Smooth muscle cell (in vitro differentiated cells): ENCODE measurements around the gene ORAI2. TPM values are rescaled to one million over a fixed set of nuclear protein-coding genes. Genes with fewer than 3 reads are reported as not detected.

Experiments used
- DNase-seq: peaks from one replicate; lab custom pipeline; 2025; ENCODE audit not compliant: unreplicated experiment; lab: John Stamatoyannopoulos, UW
- H2AFZ ChIP-seq: fragments of 200-600 bp; sonication (generic); 2 replicates; pipeline ENCODE4 v1.6.0; 2016; ENCODE audit warnings: antibody characterized with exemption, low read depth, mild to moderate bottlenecking
- H3F3A ChIP-seq: fragments of 200-600 bp; sonication (generic); 2 replicates; pipeline ENCODE4 v1.6.0; 2017; ENCODE audit warnings: antibody characterized with exemption, low read depth
- H3K27ac ChIP-seq: fragments of 200-600 bp; sonication (generic); 2 replicates; pipeline ENCODE4 v1.5.1; 2016; ENCODE audit warnings: low read depth, mild to moderate bottlenecking
- H3K27me3 ChIP-seq: fragments of 200-600 bp; sonication (generic); 2 replicates; pipeline ENCODE4 v1.6.1; 2016; ENCODE audit warnings: low read depth, mild to moderate bottlenecking
- H3K36me3 ChIP-seq: fragments of 200-600 bp; sonication (generic); 2 replicates; pipeline ENCODE4 v1.5.1; 2016; ENCODE audit warnings: low read depth
- H3K4me1 ChIP-seq: fragments of 200-600 bp; sonication (generic); 2 replicates; pipeline ENCODE4 v1.5.1; 2016; ENCODE audit warnings: low read depth
- H3K4me2 ChIP-seq: fragments of 200-600 bp; sonication (generic); 2 replicates; pipeline ENCODE4 v1.6.0; 2016; ENCODE audit warnings: mild to moderate bottlenecking
- H3K4me3 ChIP-seq: fragments of 200-600 bp; sonication (generic); 2 replicates; pipeline ENCODE4 v1.5.1; 2016; ENCODE audit warnings: mild to moderate bottlenecking
- H3K79me2 ChIP-seq: fragments of 200-600 bp; sonication (generic); 2 replicates; pipeline ENCODE4 v1.6.0; 2016; ENCODE audit warnings: low read depth, mild to moderate bottlenecking
- H3K9ac ChIP-seq: fragments of 200-600 bp; sonication (generic); 2 replicates; pipeline ENCODE4 v1.6.0; 2016; ENCODE audit warnings: low read depth
- H3K9me3 ChIP-seq: fragments of 200-600 bp; sonication (generic); replicated peaks from 2 replicates; pipeline ENCODE4 v1.5.1; 2016; ENCODE audit warnings: low read depth
- H4K20me1 ChIP-seq: fragments of 200-600 bp; sonication (generic); 2 replicates; pipeline ENCODE4 v1.6.0; 2016; ENCODE audit warnings: low read depth
- WGBS: methylation state at CpG from one replicate; pipeline ENCODE4 v1.1.7; 2016; ENCODE audit warnings: low lambda C conversion rate; 5-methylcytosine and 5-hydroxymethylcytosine counted together
- polyA plus RNA-seq: library from polyadenylated mRNA; unstranded; fragments of >200 nt; fragmentation: Nextera tagmentation; extraction: Ambion mirVana; gene quantifications from 2 replicates; pipeline ENCODE4 v1.2.1, GENCODE V29; 2016
- total RNA-seq: library from RNA; depleted of rRNA; stranded (reverse); fragments of >200 nt; gene quantifications from 2 replicates; pipeline ENCODE4 v1.2.3, GENCODE V29; 2014
- TF ChIP-seq, protein P1 (sequence below): fragments of 200-600 bp; sonication (generic); IDR thresholded peaks from 2 replicates; pipeline ENCODE4 v1.5.1; 2017; ENCODE audit warnings: borderline replicate concordance, mild to moderate bottlenecking, antibody characterized with exemption; ENCODE audit not compliant: insufficient read depth, poor library complexity, severe bottlenecking

ORAI2 gene
- total and polyA plus RNA-seq, 2 experiments from 2014 or later = 43.0 to 69.8 TPM

DNA sequence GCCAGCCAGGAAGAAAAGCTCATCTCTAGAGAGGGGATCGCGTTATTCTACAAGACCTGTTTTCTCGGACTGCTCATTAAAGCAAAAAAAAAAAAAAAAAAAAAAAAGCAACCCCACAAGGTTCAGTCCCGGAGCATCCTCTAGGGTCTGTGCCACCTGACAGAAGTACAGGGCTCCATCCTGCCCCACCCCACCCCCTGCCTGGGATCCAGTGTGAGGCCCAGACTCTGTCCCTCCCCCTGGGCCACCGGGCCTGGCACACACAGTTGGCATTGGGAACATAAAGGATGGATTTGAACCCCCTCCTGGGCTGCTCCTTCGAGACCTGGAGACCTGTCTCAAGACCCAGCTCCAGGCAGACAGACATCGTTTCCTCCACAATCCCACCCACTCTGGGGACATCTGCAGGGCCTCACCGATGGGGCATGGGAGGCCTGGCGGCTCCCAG lies 688 bp downstream of the ORAI2 start:
- Histone ChIP-seq H3K9me3 (no peaks in the 10 kb centered on the region), H4K20me1 (no peaks in the 10 kb centered on the region), H3K79me2 (peaks cover 19% of the 10 kb centered on the region), H3K36me3 (no peaks in the 10 kb centered on the region), H3K27me3 (no peaks in the 10 kb centered on the region), H2AFZ (no peak overlapping the region), H3K27ac (peak overlapping the region; percentile 82), H3K4me1 (peaks cover 11% of the 10 kb centered on the region), H3K4me3 (peak overlapping the region; percentile 70), H3K9ac (peak overlapping the region; percentile 94), H3F3A (peaks cover 23% of the 10 kb centered on the region), H3K4me2 (peak overlapping the region; percentile 98)
- 50% methylated on average over 9 of the region's 9 CpGs for WGBS
- DNase-seq = no peak
- TF ChIP-seq, protein P1, sequence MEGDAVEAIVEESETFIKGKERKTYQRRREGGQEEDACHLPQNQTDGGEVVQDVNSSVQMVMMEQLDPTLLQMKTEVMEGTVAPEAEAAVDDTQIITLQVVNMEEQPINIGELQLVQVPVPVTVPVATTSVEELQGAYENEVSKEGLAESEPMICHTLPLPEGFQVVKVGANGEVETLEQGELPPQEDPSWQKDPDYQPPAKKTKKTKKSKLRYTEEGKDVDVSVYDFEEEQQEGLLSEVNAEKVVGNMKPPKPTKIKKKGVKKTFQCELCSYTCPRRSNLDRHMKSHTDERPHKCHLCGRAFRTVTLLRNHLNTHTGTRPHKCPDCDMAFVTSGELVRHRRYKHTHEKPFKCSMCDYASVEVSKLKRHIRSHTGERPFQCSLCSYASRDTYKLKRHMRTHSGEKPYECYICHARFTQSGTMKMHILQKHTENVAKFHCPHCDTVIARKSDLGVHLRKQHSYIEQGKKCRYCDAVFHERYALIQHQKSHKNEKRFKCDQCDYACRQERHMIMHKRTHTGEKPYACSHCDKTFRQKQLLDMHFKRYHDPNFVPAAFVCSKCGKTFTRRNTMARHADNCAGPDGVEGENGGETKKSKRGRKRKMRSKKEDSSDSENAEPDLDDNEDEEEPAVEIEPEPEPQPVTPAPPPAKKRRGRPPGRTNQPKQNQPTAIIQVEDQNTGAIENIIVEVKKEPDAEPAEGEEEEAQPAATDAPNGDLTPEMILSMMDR = no peak

DNA sequence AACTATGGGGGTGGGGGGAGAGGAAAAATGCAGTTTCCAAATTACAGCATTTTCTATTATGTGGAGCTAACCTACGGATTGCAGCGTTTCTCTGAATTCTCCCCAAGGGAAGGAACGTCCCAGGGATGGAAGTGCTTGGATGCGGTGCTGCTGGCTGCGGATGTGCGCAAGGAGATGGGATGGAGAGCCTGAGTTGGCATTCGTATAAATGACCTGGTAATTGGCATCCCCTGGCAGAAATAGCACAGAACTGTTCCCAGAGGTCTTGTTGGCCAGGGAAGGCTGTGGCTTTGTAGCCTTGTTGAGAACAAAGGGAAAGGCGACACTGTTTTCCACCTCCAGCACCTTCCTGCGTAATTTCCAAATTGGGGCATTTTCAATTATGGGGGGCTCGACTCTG lies 2.7 kb downstream of the ORAI2 start:
- Histone ChIP-seq H3K79me2 (peaks cover 19% of the 10 kb centered on the region), H3K27ac (no peak overlapping the region), H3K9me3 (no peaks in the 10 kb centered on the region), H3K4me2 (no peak overlapping the region), H3F3A (peaks cover 5% of the 10 kb centered on the region), H3K4me1 (peaks cover 19% of the 10 kb centered on the region), H3K9ac (no peak overlapping the region), H3K4me3 (no peak overlapping the region), H2AFZ (no peak overlapping the region), H3K27me3 (no peaks in the 10 kb centered on the region), H3K36me3 (no peaks in the 10 kb centered on the region), H4K20me1 (no peaks in the 10 kb centered on the region)
- TF ChIP-seq, protein P1 = no peak
- 95% methylated on average over 10 of the region's 10 CpGs for WGBS
- no peak for DNase-seq

DNA sequence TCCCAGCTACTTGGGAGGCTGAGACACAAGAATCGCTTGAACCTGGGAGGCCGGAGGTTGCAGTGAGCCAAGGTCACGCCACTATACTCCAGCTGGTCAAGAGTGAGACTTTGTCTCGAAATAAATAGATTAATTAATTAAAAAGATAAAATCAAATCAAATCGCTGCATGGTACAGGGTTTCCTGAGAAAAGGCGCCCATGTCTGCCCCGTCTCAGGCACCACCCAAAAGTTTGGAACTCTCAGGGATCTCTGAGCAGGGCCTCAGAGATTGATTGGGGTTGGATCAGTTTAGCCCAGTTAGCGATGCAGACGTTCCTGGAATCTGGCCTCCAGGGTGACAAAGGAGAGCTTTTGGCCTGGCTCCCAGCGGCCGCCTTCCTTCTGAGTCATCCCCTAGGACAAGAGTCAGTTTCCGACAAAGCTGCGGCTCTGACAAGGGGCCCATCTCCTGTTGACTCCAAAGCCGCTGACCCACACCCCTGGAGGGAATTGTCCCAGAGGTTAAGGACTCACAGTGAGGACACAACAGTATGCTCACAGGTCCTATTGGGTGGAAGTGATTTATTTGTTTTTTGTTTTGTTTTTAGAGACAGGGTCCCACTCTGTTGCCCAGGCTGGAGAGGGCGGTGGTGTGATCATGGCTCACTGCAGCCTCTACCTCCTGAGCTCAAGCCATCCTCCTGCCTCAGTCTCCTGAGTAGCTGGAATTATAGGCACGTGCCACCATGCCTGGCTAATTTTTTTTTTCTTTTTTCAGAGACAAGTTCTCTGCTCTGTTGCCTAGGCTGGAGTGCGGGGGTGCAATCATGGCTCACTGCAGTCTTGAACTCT lies 6.8 kb downstream of the ORAI2 start:
- Histone ChIP-seq H3K36me3 (no peaks in the 10 kb centered on the region), H3K27me3 (no peaks in the 10 kb centered on the region), H3K79me2 (peaks cover 8% of the 10 kb centered on the region), H4K20me1 (no peaks in the 10 kb centered on the region), H2AFZ (no peak overlapping the region), H3F3A (no peaks in the 10 kb centered on the region), H3K27ac (peak overlapping the region; percentile 80), H3K9me3 (no peaks in the 10 kb centered on the region), H3K4me3 (no peak overlapping the region), H3K4me2 (peak overlapping the region; percentile 54), H3K4me1 (peaks cover 9% of the 10 kb centered on the region), H3K9ac (peak overlapping the region; percentile 43)
- WGBS = 53% methylated on average over 17 of the region's 17 CpGs
- peak; percentile 17 for DNase-seq
- TF ChIP-seq, protein P1 = no peak
